ENCODE results near the gene CRYAA.

Gene CRYAA

GRCh38 chr21:43203591-43203990 is 34.8 kb downstream of the CRYAA start:
- H3K27ac Mint-ChIP-seq: no peak overlapping the region
- peaks cover 9% of the 10 kb centered on the region for H3K27me3 Mint-ChIP-seq
- peaks cover 4% of the 10 kb centered on the region for H3K4me1 Mint-ChIP-seq
- peaks cover 9% of the 10 kb centered on the region for H3K9me3 Mint-ChIP-seq
- DNase-seq (ENCODE audit: low spot score in 2 of 2) (peak in 1 of 2 donors; percentile 8), ATAC-seq (ENCODE audit: low read depth) (no peak)
- peaks cover 1% of the 10 kb centered on the region for H3K36me3 Mint-ChIP-seq
- no peak overlapping the region for H3K4me3 Mint-ChIP-seq

- ATAC-seq (ENCODE audit: low read depth): no peak
These were observed 35.8 kb downstream of the CRYAA start for GRCh38 chr21:43204638-43205037.

GRCh38 chr21:43206231-43207042 is 37.6 kb downstream of the CRYAA start:
- peaks cover 4% of the 10 kb centered on the region for H3K4me1 Mint-ChIP-seq
- H3K27ac Mint-ChIP-seq: no peak overlapping the region
- H3K4me3 Mint-ChIP-seq: no peak overlapping the region
- peaks cover 1% of the 10 kb centered on the region for H3K36me3 Mint-ChIP-seq
- DNase-seq (ENCODE audit: low spot score in 2 of 2) (peak in 1 of 2 donors; percentile 7), ATAC-seq (ENCODE audit: low read depth) (no peak)
- peaks cover 2% of the 10 kb centered on the region for H3K9me3 Mint-ChIP-seq
- peaks cover 12% of the 10 kb centered on the region for H3K27me3 Mint-ChIP-seq

More at GRCh38 chr21:43204638-43205037, 35.8 kb downstream of the CRYAA start:
- Mint-ChIP-seq H3K4me3 (no peak overlapping the region), H3K27ac (no peak overlapping the region), H3K36me3 (peaks cover 1% of the 10 kb centered on the region), H3K4me1 (peaks cover 4% of the 10 kb centered on the region), H3K9me3 (peaks cover 7% of the 10 kb centered on the region), H3K27me3 (peaks cover 12% of the 10 kb centered on the region)
- DNase-seq (ENCODE audit: low spot score in 2 of 2): peak in 1 of 2 donors; percentile 6

- no peak overlapping the region for H3K4me3 Mint-ChIP-seq
- H3K9me3 Mint-ChIP-seq: peaks cover under 1% of the 10 kb centered on the region
- peaks cover 1% of the 10 kb centered on the region for H3K36me3 Mint-ChIP-seq
- ATAC-seq (ENCODE audit: low read depth) (no peak), DNase-seq (ENCODE audit: low spot score in 2 of 2) (no peak)
- peaks cover 12% of the 10 kb centered on the region for H3K27me3 Mint-ChIP-seq
- H3K4me1 Mint-ChIP-seq: peaks cover 4% of the 10 kb centered on the region
- H3K27ac Mint-ChIP-seq: no peak overlapping the region
These were observed 38.2 kb downstream of the CRYAA start for GRCh38 chr21:43207043-43207315.

GRCh38 chr21:43207868-43208267 is 39.1 kb downstream of the CRYAA start:
- DNase-seq (ENCODE audit: low spot score in 2 of 2) (peak in 1 of 2 donors; percentile 1), ATAC-seq (ENCODE audit: low read depth) (no peak)
- H3K4me3 Mint-ChIP-seq: no peak overlapping the region
- no peak overlapping the region for H3K27ac Mint-ChIP-seq
- H3K4me1 Mint-ChIP-seq: peaks cover 4% of the 10 kb centered on the region
- no peaks in the 10 kb centered on the region for H3K9me3 Mint-ChIP-seq
- peaks cover 1% of the 10 kb centered on the region for H3K36me3 Mint-ChIP-seq
- peaks cover 12% of the 10 kb centered on the region for H3K27me3 Mint-ChIP-seq

- Mint-ChIP-seq H3K36me3 (no peaks in the 10 kb centered on the region), H3K27ac (no peak overlapping the region), H3K9me3 (no peaks in the 10 kb centered on the region), H3K4me1 (peaks cover 4% of the 10 kb centered on the region), H3K4me3 (no peak overlapping the region), H3K27me3 (peaks cover 12% of the 10 kb centered on the region)
- DNase-seq (ENCODE audit: low spot score in 2 of 2) (peak in 1 of 2 donors; percentile 6), ATAC-seq (ENCODE audit: low read depth) (no peak)
These were observed 39.9 kb downstream of the CRYAA start for GRCh38 chr21:43208561-43209332.

GRCh38 chr21:43209575-43210453 is 41.0 kb downstream of the CRYAA start:
- Mint-ChIP-seq H3K9me3 (no peaks in the 10 kb centered on the region), H3K4me1 (peaks cover 4% of the 10 kb centered on the region), H3K27me3 (peaks cover 9% of the 10 kb centered on the region), H3K4me3 (no peak overlapping the region), H3K27ac (no peak overlapping the region), H3K36me3 (no peaks in the 10 kb centered on the region)
- DNase-seq (ENCODE audit: low spot score in 2 of 2) (peak in 1 of 2 donors; percentile 8), ATAC-seq (ENCODE audit: low read depth) (no peak)

- no peaks in the 10 kb centered on the region for H3K36me3 Mint-ChIP-seq
- H3K27ac Mint-ChIP-seq: no peak overlapping the region
- H3K27me3 Mint-ChIP-seq: peaks cover 9% of the 10 kb centered on the region
- DNase-seq (ENCODE audit: low spot score in 2 of 2) (peak in 1 of 2 donors; percentile 1), ATAC-seq (ENCODE audit: low read depth) (no peak)
- no peak overlapping the region for H3K4me3 Mint-ChIP-seq
- no peaks in the 10 kb centered on the region for H3K9me3 Mint-ChIP-seq
- peaks cover 4% of the 10 kb centered on the region for H3K4me1 Mint-ChIP-seq
These were observed 41.8 kb downstream of the CRYAA start for GRCh38 chr21:43210454-43211071.

GRCh38 chr21:43211072-43211759 is 42.4 kb downstream of the CRYAA start:
- Mint-ChIP-seq H3K27ac (no peak overlapping the region), H3K4me1 (no peaks in the 10 kb centered on the region)
- peak in 1 of 2 donors; percentile 8 for DNase-seq (ENCODE audit: low spot score in 2 of 2)

GRCh38 chr21:43211760-43212115 is 42.9 kb downstream of the CRYAA start:
- DNase-seq (ENCODE audit: low spot score in 2 of 2): peak in 1 of 2 donors; percentile 4
- Mint-ChIP-seq H3K27ac (no peak overlapping the region), H3K4me1 (no peaks in the 10 kb centered on the region), H3K27me3 (peaks cover 5% of the 10 kb centered on the region), H3K9me3 (no peaks in the 10 kb centered on the region), H3K4me3 (no peak overlapping the region), H3K36me3 (no peaks in the 10 kb centered on the region)
- ATAC-seq (ENCODE audit: low read depth): no peak

More at GRCh38 chr21:43211072-43211759, 42.4 kb downstream of the CRYAA start:
- Mint-ChIP-seq H3K4me3 (no peak overlapping the region), H3K9me3 (no peaks in the 10 kb centered on the region), H3K27me3 (peaks cover 5% of the 10 kb centered on the region), H3K36me3 (no peaks in the 10 kb centered on the region)
- ATAC-seq (ENCODE audit: low read depth): no peak

Measured in memory B cell (primary cell).